ENCODE measurements around the gene PCDHGB4.
"Not testable (repeated sequence)": the region's sequence is repeated elsewhere in the genome, so short reads cannot be mapped to it uniquely, and the experiment has no call there.

Gene PCDHGB4

DNA sequence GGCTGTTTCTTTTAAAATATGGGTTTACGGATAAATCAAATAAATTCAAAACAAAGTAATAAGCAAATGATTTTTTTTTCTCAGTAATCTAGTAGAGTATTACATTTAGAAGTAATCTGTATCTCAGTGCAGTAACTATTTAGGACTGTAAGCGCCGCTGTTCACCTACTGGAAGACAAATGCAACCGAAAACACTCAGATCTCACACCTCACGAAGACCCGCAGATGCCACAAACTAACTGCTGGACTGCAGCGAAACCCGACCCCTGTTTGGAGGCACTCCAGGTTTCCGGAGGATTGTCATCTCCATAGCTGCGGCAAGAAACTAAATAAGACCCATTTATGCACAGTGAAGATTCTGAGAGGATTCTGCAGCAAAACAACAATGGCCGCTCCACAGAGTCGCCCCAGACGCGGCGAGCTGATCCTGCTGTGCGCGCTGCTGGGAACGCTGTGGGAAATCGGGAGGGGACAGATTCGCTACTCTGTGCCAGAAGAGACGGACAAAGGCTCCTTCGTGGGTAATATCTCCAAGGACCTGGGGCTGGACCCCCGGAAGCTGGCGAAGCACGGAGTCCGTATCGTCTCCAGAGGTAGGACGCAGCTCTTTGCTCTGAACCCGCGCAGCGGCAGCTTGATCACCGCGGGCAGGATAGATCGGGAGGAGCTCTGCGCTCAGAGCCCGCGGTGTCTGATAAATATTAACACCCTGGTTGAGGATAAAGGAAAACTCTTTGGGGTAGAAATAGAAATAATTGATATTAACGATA, 5.1 kb downstream of the PCDHGB4 start, which contains the start of gene PCDHGA8:
Gene PCDHGA8, plus strand, starts transcription at position 205 of the 770 bp plus-strand sequence. Its CDS starts 181 bp downstream, at position 386.
- in situ Hi-C loops (cut with HindIII; ENCODE audit: low pct_ligation_motif_present, low pct_unique_long_range_greater_than_20kb, low sequenced_read_pairs) = no loop called here
- no peak for DNase-seq

DNA sequence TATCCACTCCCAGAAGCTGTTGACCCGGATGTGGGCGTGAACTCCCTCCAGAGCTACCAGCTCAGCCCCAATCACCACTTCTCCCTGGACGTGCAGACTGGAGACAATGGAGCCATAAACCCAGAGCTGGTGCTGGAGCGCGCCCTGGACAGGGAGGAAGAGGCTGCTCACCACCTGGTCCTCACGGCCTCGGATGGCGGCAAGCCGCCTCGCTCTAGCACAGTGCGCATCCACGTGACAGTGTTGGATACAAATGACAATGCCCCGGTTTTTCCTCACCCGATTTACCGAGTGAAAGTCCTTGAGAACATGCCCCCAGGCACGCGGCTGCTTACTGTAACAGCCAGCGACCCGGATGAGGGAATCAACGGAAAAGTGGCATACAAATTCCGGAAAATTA, 5.8 kb downstream of the PCDHGB4 start:
- in situ Hi-C loops (cut with HindIII; ENCODE audit: low pct_ligation_motif_present, low pct_unique_long_range_greater_than_20kb, low sequenced_read_pairs) = no loop called here

DNA sequence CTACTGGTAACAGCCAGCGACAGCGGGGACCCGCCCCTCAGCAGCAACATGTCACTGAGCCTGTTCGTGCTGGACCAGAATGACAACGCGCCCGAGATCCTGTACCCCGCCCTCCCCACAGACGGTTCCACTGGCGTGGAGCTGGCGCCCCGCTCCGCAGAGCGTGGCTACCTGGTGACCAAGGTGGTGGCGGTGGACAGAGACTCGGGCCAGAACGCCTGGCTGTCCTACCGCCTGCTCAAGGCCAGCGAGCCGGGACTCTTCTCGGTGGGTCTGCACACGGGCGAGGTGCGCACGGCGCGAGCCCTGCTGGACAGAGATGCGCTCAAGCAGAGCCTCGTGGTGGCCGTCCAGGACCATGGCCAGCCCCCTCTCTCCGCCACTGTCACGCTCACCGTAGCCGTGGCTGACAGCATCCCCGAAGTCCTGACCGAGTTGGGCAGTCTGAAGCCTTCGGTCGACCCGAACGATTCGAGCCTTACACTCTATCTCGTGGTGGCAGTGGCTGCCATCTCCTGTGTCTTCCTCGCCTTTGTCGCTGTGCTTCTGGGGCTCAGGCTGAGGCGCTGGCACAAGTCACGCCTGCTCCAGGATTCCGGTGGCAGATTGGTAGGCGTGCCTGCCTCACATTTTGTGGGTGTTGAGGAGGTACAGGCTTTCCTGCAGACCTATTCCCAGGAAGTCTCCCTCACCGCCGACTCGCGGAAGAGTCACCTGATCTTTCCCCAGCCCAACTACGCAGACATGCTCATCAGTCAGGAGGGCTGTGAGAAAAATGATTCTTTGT, 7.1 kb downstream of the PCDHGB4 start:
- DNase-seq; in situ Hi-C loops (cut with HindIII; ENCODE audit: low pct_ligation_motif_present, low pct_unique_long_range_greater_than_20kb, low sequenced_read_pairs): not testable (repeated sequence)

More for the DNA sequence above, 5.8 kb downstream of the PCDHGB4 start:
- DNase-seq = no peak

DNA sequence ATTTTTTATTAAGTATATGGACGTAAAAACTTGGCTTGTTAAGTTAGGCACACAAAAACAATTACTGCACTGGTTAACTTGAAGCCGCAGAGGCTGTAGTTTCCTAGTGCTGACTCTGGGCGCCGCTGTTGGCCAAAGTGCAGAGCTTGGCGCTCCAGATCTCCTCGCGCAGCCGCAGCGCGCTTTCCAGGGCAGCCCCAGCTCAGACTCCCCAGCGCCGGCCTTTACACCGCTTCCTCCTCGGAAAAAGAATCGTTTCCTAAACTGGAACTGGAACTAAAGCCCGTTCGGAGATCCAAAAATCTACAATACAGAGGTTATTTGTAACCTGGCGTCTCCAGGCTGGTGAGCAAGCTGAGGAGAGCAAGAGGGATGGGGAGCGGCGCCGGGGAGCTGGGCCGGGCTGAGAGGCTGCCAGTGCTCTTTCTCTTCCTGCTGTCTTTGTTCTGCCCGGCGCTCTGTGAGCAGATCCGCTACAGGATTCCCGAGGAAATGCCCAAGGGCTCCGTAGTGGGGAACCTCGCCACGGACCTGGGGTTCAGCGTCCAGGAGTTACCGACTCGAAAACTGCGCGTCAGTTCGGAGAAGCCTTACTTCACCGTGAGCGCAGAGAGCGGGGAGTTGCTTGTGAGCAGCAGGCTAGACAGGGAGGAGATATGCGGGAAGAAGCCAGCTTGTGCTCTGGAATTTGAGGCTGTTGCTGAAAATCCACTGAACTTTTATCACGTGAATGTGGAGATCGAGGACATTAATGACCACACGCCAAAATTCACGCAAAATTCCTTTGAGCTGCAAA, 10.5 kb downstream of the PCDHGB4 start, which contains the start of gene PCDHGB5:
Gene PCDHGB5, plus strand, starts transcription at position 192 of the 796 bp plus-strand sequence. Its CDS starts 181 bp downstream, at position 373.
- in situ Hi-C loops (cut with HindIII; ENCODE audit: low pct_ligation_motif_present, low pct_unique_long_range_greater_than_20kb, low sequenced_read_pairs); DNase-seq: not testable (repeated sequence)

DNA sequence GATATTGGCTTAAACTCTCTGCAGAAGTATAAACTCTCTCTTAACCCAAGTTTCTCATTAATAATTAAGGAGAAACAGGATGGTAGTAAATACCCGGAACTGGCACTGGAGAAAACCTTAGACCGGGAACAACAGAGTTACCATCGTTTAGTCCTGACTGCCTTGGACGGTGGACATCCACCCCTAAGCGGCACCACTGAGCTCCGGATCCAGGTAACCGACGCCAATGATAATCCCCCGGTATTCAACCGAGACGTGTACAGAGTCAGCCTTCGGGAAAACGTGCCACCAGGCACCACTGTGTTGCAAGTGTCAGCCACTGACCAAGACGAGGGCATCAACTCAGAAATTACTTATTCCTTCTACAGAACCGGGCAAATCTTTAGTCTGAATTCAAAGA, 11.1 kb downstream of the PCDHGB4 start:
- in situ Hi-C loops (cut with HindIII; ENCODE audit: low pct_ligation_motif_present, low pct_unique_long_range_greater_than_20kb, low sequenced_read_pairs) = no loop called here
- no peak for DNase-seq

DNA sequence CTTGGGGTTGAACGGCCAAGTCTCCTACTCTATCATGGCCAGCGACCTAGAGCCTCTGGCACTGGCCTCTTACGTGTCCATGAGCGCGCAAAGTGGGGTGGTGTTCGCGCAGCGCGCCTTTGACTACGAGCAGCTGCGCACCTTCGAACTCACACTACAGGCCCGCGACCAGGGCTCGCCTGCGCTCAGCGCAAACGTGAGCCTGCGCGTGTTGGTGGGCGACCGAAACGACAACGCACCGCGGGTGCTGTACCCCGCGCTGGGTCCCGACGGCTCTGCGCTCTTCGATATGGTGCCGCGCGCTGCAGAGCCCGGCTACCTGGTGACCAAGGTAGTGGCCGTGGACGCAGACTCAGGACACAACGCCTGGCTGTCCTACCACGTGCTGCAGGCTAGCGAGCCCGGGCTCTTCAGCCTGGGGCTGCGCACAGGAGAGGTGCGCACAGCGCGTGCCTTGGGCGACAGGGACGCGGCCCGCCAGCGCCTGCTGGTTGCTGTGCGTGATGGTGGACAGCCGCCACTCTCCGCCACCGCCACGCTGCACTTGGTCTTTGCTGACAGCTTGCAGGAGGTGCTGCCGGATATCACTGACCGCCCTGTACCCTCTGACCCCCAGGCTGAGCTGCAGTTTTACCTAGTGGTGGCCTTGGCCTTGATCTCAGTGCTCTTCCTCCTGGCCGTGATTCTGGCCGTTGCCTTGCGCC, 12.2 kb downstream of the PCDHGB4 start:
- in situ Hi-C loops (cut with HindIII; ENCODE audit: low pct_ligation_motif_present, low pct_unique_long_range_greater_than_20kb, low sequenced_read_pairs) = no loop called here
- no peak for DNase-seq

DNA sequence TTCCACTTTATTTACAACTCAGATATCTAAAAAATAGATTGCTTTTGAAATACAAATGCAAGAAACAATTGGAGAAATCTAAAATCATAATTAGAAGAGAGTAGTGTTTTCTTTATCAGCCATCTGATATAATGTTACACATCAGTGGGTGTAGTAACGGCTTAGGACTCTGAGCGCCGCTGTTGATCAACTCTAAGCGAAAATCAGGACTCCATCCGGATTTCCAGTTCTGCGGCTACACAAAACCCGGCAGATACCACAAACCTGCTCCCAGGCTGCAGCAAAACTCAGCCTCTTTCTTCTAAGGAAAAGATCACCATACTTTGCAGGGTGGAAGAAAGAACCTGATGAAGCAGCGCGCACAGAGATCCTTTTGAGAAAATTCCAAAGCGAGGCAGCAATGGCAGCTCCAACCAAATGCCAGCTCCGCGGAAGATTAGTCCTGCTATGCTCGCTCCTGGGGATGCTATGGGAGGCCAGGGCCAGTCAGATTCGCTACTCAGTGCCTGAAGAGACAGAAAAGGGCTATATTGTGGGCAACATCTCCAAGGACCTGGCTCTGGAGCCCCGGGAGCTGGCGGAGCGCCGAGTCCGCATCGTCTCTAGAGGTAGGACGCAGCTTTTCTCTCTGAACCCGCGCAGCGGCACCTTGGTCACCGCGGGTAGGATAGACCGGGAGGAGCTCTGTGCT, 15.2 kb downstream of the PCDHGB4 start, which contains the start of gene PCDHGA9:
Gene PCDHGA9, plus strand, starts transcription at position 226 of the 691 bp plus-strand sequence. Its CDS starts 175 bp downstream, at position 401.
- in situ Hi-C loops (cut with HindIII; ENCODE audit: low pct_ligation_motif_present, low pct_unique_long_range_greater_than_20kb, low sequenced_read_pairs) = no loop called here

DNA sequence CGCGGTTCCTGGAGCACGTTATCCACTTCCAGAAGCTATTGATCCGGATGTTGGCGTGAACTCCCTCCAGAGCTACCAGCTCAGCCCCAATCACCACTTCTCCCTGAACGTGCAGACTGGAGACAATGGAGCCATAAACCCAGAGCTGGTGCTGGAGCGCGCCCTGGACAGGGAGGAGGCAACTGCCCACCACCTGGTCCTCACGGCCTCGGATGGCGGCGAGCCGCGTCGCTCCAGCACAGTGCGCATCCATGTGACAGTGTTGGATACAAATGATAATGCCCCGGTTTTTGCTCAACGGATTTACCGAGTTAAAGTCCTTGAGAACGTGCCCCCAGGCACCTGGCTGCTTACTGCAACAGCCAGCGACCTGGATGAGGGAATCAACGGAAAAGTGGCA, 15.9 kb downstream of the PCDHGB4 start:
- DNase-seq = no peak
- in situ Hi-C loops (cut with HindIII; ENCODE audit: low pct_ligation_motif_present, low pct_unique_long_range_greater_than_20kb, low sequenced_read_pairs) = no loop called here

More for the DNA sequence above, 15.2 kb downstream of the PCDHGB4 start, which contains the start of gene PCDHGA9:
- no peak for DNase-seq

DNA sequence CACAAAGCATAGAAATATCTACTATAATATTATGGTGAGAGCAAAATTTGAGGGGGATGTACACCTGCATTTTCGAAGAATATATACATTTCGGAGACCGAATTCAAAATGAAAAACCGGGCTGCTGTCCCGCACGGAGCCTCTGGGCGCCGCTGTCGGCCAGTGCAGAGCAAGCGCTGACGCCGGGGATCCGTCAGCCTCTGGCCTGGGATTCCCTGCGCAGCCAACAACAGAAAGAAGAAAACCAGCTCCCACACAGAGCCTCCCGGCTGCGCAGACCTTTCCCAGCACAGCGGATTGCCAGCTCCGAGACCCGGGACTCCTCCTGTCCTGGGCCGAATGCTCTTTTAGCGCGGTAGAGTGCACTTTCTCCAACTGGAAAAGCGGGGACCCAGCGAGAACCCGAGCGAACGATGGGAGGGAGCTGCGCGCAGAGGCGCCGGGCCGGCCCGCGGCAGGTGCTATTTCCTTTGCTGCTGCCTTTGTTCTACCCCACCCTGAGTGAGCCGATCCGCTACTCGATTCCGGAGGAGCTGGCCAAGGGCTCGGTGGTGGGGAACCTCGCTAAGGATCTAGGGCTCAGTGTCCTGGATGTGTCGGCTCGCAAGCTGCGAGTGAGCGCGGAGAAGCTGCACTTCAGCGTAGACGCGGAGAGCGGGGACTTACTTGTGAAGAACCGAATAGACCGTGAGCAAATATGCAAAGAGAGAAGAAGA, 20.4 kb downstream of the PCDHGB4 start, which contains the start of gene PCDHGB6:
Gene PCDHGB6, plus strand, starts transcription at position 232 of the 716 bp plus-strand sequence. Its CDS starts 182 bp downstream, at position 414.
- DNase-seq; in situ Hi-C loops (cut with HindIII; ENCODE audit: low pct_ligation_motif_present, low pct_unique_long_range_greater_than_20kb, low sequenced_read_pairs): not testable (repeated sequence)

DNA sequence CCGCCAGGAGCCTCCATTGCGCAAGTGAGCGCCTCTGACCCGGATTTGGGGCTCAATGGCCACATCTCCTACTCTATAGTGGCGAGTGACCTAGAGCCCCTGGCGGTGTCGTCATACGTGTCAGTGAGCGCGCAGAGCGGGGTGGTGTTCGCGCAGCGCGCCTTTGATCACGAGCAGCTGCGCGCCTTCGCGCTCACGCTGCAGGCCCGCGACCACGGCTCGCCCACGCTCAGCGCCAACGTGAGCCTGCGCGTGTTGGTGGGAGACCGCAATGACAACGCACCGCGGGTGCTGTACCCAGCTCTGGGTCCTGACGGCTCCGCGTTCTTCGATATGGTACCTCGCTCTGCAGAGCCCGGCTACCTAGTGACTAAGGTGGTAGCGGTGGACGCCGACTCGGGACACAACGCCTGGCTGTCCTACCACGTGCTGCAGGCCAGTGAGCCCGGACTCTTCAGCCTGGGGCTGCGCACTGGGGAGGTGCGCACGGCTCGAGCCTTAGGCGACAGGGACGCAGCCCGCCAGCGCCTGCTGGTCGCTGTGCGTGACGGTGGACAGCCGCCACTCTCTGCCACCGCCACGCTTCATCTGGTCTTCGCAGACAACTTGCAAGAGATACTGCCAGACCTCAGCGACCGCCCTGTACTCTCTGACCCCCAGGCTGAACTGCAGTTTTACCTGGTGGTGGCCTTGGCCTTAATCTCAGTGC, 22.3 kb downstream of the PCDHGB4 start:
- in situ Hi-C loops (cut with HindIII; ENCODE audit: low pct_ligation_motif_present, low pct_unique_long_range_greater_than_20kb, low sequenced_read_pairs) = no loop called here
- no peak for DNase-seq

DNA sequence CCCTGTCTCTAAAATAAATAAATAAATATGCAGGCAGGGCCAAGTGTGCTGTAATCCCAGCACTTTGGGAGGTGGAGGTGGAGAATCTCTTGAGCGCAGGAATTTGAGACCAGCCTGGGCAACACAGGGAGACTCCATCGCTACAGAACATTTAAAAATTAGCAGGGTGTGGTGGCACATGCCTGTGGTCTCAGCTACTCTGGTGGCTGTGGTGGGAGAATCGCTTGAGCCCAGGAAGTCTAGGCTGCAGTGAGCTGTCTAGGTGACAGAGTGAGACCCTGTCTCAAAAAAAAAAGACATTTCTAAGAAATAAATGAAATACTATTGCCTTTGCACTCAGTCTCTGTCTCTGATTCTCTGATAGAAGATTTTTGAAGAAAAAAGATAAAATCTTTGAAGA, 24.1 kb downstream of the PCDHGB4 start:
- in situ Hi-C loops (cut with HindIII; ENCODE audit: low pct_ligation_motif_present, low pct_unique_long_range_greater_than_20kb, low sequenced_read_pairs) = no loop called here
- no peak for DNase-seq

DNA sequence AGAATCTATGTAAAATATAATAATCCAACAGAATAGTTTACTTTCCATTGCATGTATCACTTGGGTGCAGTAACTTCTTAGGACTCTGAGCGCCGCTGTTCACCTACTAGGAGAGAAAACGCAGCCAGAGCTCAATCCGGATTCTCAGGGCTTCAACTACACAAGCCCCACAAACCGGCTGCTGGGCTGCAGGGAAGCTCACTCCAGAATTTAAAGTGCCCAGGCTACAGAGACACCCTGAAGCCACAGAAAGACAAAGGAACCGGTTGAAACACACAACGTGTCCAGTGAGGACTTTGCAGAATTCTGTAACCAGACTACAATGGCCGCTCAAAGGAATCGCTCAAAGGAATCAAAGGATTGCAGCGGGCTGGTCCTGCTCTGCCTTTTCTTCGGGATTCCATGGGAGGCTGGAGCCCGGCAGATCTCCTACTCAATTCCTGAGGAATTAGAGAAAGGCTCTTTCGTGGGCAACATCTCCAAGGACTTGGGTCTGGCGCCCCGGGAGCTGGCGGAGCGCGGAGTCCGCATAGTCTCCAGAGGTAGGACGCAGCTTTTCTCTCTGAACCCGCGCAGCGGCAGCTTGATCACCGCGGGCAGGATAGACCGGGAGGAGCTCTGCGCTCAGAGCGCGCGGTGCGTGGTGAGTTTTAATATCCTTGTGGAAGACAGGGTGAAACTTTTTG, 25.5 kb downstream of the PCDHGB4 start, which contains the start of gene PCDHGA10:
Gene PCDHGA10, plus strand, starts transcription at position 134 of the 686 bp plus-strand sequence. Its CDS starts 189 bp downstream, at position 323.
- in situ Hi-C loops (cut with HindIII; ENCODE audit: low pct_ligation_motif_present, low pct_unique_long_range_greater_than_20kb, low sequenced_read_pairs) = no loop called here
- DNase-seq = peak; percentile 17

DNA sequence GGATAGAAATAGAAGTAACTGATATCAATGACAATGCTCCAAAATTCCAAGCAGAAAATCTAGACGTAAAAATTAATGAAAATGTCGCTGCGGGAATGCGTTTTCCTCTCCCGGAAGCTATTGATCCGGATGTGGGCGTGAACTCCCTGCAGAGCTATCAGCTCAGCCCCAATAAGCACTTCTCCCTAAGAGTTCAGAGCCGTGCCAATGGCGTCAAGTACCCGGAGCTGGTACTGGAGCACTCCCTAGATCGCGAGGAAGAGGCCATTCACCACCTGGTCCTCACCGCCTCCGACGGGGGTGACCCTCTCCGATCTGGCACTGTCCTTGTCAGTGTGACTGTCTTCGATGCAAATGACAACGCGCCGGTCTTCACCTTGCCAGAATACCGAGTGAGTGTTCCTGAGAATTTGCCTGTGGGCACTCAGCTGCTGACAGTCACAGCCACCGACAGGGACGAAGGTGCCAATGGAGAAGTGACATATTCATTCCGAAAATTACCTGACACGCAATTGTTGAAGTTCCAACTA, 26.1 kb downstream of the PCDHGB4 start:
- DNase-seq = no peak
- in situ Hi-C loops (cut with HindIII; ENCODE audit: low pct_ligation_motif_present, low pct_unique_long_range_greater_than_20kb, low sequenced_read_pairs) = no loop called here

DNA sequence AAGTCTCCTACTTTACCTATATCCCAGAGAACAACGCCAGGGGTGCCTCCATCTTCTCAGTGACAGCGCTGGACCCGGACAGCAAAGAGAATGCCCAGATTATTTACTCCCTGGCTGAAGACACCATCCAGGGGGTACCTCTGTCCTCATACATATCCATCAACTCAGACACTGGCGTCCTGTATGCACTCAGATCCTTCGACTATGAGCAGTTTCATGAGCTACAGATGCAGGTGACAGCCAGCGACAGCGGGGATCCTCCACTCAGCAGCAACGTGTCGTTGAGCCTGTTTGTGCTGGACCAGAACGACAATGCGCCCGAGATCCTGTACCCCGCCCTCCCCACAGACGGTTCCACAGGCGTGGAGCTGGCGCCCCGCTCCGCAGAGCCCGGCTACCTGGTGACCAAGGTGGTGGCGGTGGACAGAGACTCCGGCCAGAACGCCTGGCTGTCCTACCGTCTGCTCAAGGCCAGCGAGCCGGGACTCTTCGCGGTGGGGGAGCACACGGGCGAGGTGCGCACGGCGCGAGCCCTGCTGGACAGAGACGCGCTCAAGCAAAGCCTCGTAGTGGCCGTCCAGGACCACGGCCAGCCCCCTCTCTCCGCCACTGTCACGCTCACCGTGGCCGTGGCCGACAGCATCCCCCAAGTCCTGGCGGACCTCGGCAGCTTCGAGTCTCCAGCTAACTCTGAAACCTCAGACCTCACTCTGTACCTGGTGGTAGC, 27.2 kb downstream of the PCDHGB4 start:
- DNase-seq; in situ Hi-C loops (cut with HindIII; ENCODE audit: low pct_ligation_motif_present, low pct_unique_long_range_greater_than_20kb, low sequenced_read_pairs): not testable (repeated sequence)

DNA sequence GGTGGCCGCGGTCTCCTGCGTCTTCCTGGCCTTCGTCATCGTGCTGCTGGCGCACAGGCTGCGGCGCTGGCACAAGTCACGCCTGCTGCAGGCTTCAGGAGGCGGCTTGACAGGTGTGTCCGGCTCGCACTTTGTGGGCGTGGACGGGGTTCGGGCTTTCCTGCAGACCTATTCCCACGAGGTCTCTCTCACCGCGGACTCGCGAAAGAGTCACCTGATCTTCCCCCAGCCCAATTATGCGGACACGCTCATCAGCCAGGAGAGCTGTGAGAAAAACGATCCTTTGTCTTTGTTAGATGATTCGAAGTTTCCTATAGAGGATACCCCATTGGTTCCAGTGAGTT, 27.7 kb downstream of the PCDHGB4 start:
- in situ Hi-C loops (cut with HindIII; ENCODE audit: low pct_ligation_motif_present, low pct_unique_long_range_greater_than_20kb, low sequenced_read_pairs) = not testable (repeated sequence)

More for the DNA sequence above, 27.7 kb downstream of the PCDHGB4 start:
- DNase-seq = not testable (repeated sequence)

Data from ACHN (cell line).